ENCODE data around the gene LCN2. TPM values are rescaled to one million over a fixed set of nuclear protein-coding genes. Genes with fewer than 3 reads are reported as not detected.
A peak's percentile ranks its signal among the peaks of the same experiment; 100 is the strongest.

LCN2 gene
- total RNA-seq, 2 experiments from 2014 or later: not detected

- H3K4me1 Mint-ChIP-seq: peaks cover 6% of the 10 kb centered on the region
- H3K4me3 Mint-ChIP-seq: no peak overlapping the region
- no peak overlapping the region for H3K27ac Mint-ChIP-seq
- peaks cover 6% of the 10 kb centered on the region for H3K36me3 Mint-ChIP-seq (ENCODE audit: low read depth)
- ChIA-PET POLR2A (interaction anchor here (0.8 to 1.3 kb wide), 4 partner anchors 10 to 177 kb away, joined by 3 to 4 read pairs (median 3); partner anchors contain the start of gene NAIF1), CTCF (interaction anchor here (0.6 to 2.8 kb wide), 30 partner anchors 8 to 509 kb away, joined by 3 to 22 read pairs (median 4); partner anchors contain the start of genes NAIF1, PIP5KL1 and ST6GALNAC4)
- H3K27me3 Mint-ChIP-seq: no peaks in the 10 kb centered on the region
- H3K9me3 Mint-ChIP-seq: no peaks in the 10 kb centered on the region
- peak; percentile 96 for DNase-seq
These were observed 31.4 kb upstream of the LCN2 start for GRCh38 chr9:128117613-128118471.

- no peak for DNase-seq
- Mint-ChIP-seq H3K27me3 (no peaks in the 10 kb centered on the region), H3K9me3 (no peaks in the 10 kb centered on the region), H3K36me3 (ENCODE audit: low read depth) (peaks cover 8% of the 10 kb centered on the region), H3K4me1 (peaks cover 6% of the 10 kb centered on the region), H3K27ac (no peak overlapping the region), H3K4me3 (no peak overlapping the region)
- POLR2A ChIA-PET: interaction anchor here (0.8 to 1.3 kb wide), 3 partner anchors 10 to 175 kb away, joined by 3 to 4 read pairs (median 3); partner anchors contain the start of gene NAIF1
- CTCF ChIA-PET: interaction anchor here (0.7 to 2.8 kb wide), 10 partner anchors 7 to 202 kb away, joined by 3 to 22 read pairs (median 6); partner anchors contain the start of gene ST6GALNAC4
These were observed 30.8 kb upstream of the LCN2 start for GRCh38 chr9:128118472-128118857.

- Mint-ChIP-seq H3K9me3 (no peaks in the 10 kb centered on the region), H3K27ac (no peak overlapping the region), H3K4me1 (peaks cover 6% of the 10 kb centered on the region), H3K27me3 (no peaks in the 10 kb centered on the region), H3K36me3 (ENCODE audit: low read depth) (peaks cover 14% of the 10 kb centered on the region), H3K4me3 (no peak overlapping the region)
- CTCF ChIA-PET: no interaction called here
- POLR2A ChIA-PET: no interaction called here
- no peak for DNase-seq
These were observed 30.1 kb upstream of the LCN2 start for GRCh38 chr9:128118971-128119665.

- Mint-ChIP-seq H3K9me3 (no peaks in the 10 kb centered on the region), H3K27ac (no peak overlapping the region), H3K36me3 (ENCODE audit: low read depth) (peaks cover 13% of the 10 kb centered on the region), H3K4me1 (peaks cover 12% of the 10 kb centered on the region), H3K27me3 (no peaks in the 10 kb centered on the region), H3K4me3 (no peak overlapping the region)
- POLR2A ChIA-PET: no interaction called here
- no peak for DNase-seq
- CTCF ChIA-PET: no interaction called here
These were observed 29.1 kb upstream of the LCN2 start for GRCh38 chr9:128120061-128120740.

GRCh38 chr9:128120741-128121465, 28.4 kb upstream of the LCN2 start:
- POLR2A ChIA-PET: no interaction called here

GRCh38 chr9:128121466-128121810, 27.8 kb upstream of the LCN2 start:
- Mint-ChIP-seq H3K27ac (no peak overlapping the region), H3K9me3 (no peaks in the 10 kb centered on the region), H3K4me1 (peaks cover 23% of the 10 kb centered on the region), H3K4me3 (no peak overlapping the region), H3K27me3 (no peaks in the 10 kb centered on the region), H3K36me3 (ENCODE audit: low read depth) (peaks cover 13% of the 10 kb centered on the region)
- CTCF ChIA-PET: no interaction called here
- no peak for DNase-seq
- POLR2A ChIA-PET: no interaction called here

More at GRCh38 chr9:128120741-128121465, 28.4 kb upstream of the LCN2 start:
- no peak for DNase-seq
- Mint-ChIP-seq H3K27ac (no peak overlapping the region), H3K4me1 (peaks cover 18% of the 10 kb centered on the region), H3K36me3 (ENCODE audit: low read depth) (peaks cover 13% of the 10 kb centered on the region), H3K4me3 (no peak overlapping the region), H3K27me3 (no peaks in the 10 kb centered on the region), H3K9me3 (no peaks in the 10 kb centered on the region)
- CTCF ChIA-PET: no interaction called here

GRCh38 chr9:128121924-128122808, 27.1 kb upstream of the LCN2 start:
- CTCF ChIA-PET: no interaction called here
- POLR2A ChIA-PET: no interaction called here

GRCh38 chr9:128122809-128123175, 26.5 kb upstream of the LCN2 start:
- H3K27ac Mint-ChIP-seq: no peak overlapping the region
- H3K4me3 Mint-ChIP-seq: no peak overlapping the region
- peaks cover 20% of the 10 kb centered on the region for H3K4me1 Mint-ChIP-seq
- ChIA-PET CTCF (no interaction called here), POLR2A (no interaction called here)
- no peaks in the 10 kb centered on the region for H3K9me3 Mint-ChIP-seq
- peaks cover 13% of the 10 kb centered on the region for H3K36me3 Mint-ChIP-seq (ENCODE audit: low read depth)
- no peaks in the 10 kb centered on the region for H3K27me3 Mint-ChIP-seq
- DNase-seq: no peak

More at GRCh38 chr9:128121924-128122808, 27.1 kb upstream of the LCN2 start:
- Mint-ChIP-seq H3K4me1 (peaks cover 24% of the 10 kb centered on the region), H3K36me3 (ENCODE audit: low read depth) (peaks cover 13% of the 10 kb centered on the region), H3K27me3 (no peaks in the 10 kb centered on the region), H3K9me3 (no peaks in the 10 kb centered on the region), H3K27ac (no peak overlapping the region), H3K4me3 (no peak overlapping the region)
- no peak for DNase-seq

GRCh38 chr9:128123451-128124080, 25.7 kb upstream of the LCN2 start:
- no peak for DNase-seq
- Mint-ChIP-seq H3K4me1 (peaks cover 23% of the 10 kb centered on the region), H3K27ac (no peak overlapping the region), H3K9me3 (no peaks in the 10 kb centered on the region), H3K4me3 (no peak overlapping the region), H3K36me3 (ENCODE audit: low read depth) (peaks cover 13% of the 10 kb centered on the region), H3K27me3 (no peaks in the 10 kb centered on the region)
- POLR2A ChIA-PET: no interaction called here
- CTCF ChIA-PET: no interaction called here

GRCh38 chr9:128124451-128124850, 24.8 kb upstream of the LCN2 start:
- Mint-ChIP-seq H3K4me1 (peaks cover 30% of the 10 kb centered on the region), H3K4me3 (no peak overlapping the region), H3K36me3 (ENCODE audit: low read depth) (peaks cover 13% of the 10 kb centered on the region), H3K27ac (no peak overlapping the region), H3K9me3 (no peaks in the 10 kb centered on the region), H3K27me3 (no peaks in the 10 kb centered on the region)
- DNase-seq: no peak
- CTCF ChIA-PET: interaction anchor here (0.6 to 3.2 kb wide), 6 partner anchors 7 to 96 kb away, joined by 3 to 22 read pairs (median 3); no protein-coding TSS in a partner anchor
- POLR2A ChIA-PET: no interaction called here

- Mint-ChIP-seq H3K4me1 (peaks cover 34% of the 10 kb centered on the region), H3K36me3 (ENCODE audit: low read depth) (peaks cover 13% of the 10 kb centered on the region), H3K9me3 (no peaks in the 10 kb centered on the region), H3K4me3 (no peak overlapping the region), H3K27me3 (no peaks in the 10 kb centered on the region), H3K27ac (no peak overlapping the region)
- ChIA-PET POLR2A (no interaction called here), CTCF (interaction anchor here (0.6 to 3.2 kb wide), 7 partner anchors 8 to 97 kb away, joined by 3 to 22 read pairs (median 3); no protein-coding TSS in a partner anchor)
- DNase-seq: peak; percentile 54
These were observed 24.2 kb upstream of the LCN2 start for GRCh38 chr9:128124873-128125579.
